ENCODE data around the gene IFNA6.
"Not testable (repeated sequence)": the region's sequence is repeated elsewhere in the genome, so short reads cannot be mapped to it uniquely, and the experiment has no call there.

IFNA6 gene

DNA sequence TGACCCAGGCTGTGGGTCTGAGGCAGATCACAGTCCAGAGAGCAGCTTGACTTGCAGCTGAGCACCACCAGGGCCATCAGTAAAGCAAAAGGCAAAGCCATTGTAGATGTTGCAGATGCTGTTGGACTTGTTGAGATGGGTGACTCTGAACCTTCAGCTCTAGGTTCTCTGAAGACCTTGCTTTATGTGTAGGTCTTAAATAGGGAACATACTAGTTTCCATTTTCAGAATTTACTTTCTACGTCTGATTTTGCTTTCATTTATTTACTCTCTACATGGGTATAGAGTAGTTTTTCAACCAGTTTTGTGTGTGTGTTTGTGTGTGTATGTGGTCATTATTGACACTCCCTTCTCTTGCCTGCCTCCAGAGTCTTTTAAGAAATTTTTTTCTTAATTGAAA lies at the start of gene IFNA6:
TSS of gene IFNA6 (minus strand) at position 101 of the 400 bp plus-strand sequence. CDS start at position 101, 0 bp downstream.
- Mint-ChIP-seq H3K27ac (no peak within 1 kb of the TSS), H3K4me1 (no peaks in the 10 kb centered on the region), H3K27me3 (peaks cover 22% of the 10 kb centered on the region), H3K4me3 (no peak within 1 kb of the TSS), H3K9me3 (peaks cover 6 to 9% of the 10 kb centered on the region in 2 donors)
- DNase-seq (no peak), ATAC-seq (no peak)

DNA sequence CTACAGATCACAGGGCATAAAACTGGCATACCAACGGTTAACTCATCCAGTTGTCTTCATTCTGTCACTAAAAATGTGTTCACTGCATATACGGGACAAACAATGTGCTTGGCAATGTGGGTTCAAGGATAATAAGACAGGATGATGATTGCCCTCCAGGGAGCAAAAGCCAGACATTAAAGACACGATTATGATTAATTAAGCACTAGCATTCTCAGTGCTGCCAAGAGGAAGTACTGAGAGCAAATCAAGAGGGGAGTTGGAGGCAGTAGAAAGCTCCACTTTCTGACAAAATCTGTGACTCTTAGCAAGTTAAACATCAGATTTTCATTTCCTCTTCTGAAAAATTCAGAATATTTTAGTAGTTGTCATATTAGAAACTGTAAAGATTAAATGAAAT lies 49.3 kb upstream of the IFNA6 start:
- Mint-ChIP-seq H3K9me3 (no peaks in the 10 kb centered on the region), H3K27ac (no peak overlapping the region), H3K4me3 (no peak overlapping the region), H3K27me3 (peaks cover 68% of the 10 kb centered on the region), H3K4me1 (peaks cover 27% of the 10 kb centered on the region)
- no peak for ATAC-seq
- no peak for DNase-seq

DNA sequence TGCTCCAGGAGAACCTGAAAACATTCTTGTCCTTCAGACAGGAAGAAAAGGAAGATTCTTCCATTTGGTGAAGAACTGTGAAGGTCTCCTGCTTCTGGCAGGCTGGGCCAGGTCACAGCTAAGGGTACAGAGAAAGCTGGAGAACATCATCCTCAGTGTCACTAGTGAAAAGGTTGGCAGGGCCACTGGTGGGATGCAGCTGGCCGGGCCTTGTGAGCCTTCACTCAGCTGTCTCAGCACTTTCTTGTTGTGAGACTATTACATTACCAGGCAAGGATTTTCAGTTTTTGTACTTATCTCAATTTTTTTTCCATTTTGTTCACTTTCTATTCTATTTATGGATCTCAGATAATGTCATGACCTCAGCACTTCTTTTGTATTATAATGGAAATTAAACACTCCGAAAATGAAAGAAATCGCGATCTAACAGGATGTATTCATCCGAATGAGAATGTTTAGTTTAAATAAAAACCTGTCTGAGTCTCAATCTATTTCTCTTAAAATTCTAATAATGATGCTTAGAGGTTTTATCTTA lies 48.3 kb upstream of the IFNA6 start:
- DNase-seq: no peak
- Mint-ChIP-seq H3K27ac (no peak overlapping the region), H3K9me3 (no peaks in the 10 kb centered on the region), H3K4me1 (peaks cover 27% of the 10 kb centered on the region), H3K4me3 (no peak overlapping the region), H3K27me3 (peaks cover 64% of the 10 kb centered on the region)
- no peak for ATAC-seq

DNA sequence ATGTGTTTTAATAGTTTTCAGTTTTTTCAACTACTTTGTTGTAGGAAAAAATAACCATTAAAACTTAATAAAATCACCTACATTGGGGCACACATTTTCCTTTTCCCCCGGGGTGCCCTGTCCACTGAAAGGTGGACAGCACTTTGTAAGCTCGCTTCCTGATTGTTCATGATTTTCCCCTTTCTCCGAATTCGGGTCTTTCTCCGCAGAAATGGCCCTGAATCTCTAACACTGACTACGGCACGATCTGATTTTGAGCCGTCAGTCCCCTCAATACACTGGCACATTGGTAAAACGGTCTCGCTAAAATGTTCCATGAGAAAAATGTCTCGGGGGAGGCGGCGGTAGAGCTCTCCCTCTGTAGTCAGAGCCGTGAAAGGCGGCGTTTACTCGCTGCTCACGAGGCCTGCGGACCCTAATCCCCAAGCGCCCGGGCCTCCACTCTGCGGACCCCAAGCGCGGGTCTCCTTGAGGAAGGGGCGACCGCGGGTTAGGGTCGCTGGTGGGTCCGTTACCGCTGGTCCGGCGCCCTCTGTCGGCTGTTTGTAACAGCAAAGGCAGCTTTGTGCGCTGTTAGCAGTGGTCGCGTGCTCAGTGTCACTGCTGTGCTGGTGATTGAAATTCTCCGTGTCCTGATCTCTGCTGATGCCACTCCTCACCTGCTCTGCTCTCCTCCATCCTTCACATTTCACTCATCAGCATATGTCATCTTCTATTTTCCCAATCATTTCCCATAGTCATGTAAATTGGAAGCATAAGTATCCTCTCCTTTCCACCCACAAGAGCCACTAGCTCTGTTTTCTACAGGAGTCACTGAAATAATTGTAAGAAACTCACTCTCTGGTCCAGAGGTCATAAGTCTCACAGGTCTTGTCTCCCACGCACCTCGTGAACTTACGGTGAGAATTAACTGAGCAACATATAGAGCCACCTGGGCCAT lies 45.4 kb upstream of the IFNA6 start:
- peak; percentile 86 for ATAC-seq
- Mint-ChIP-seq H3K27me3 (peaks cover 57% of the 10 kb centered on the region), H3K4me1 (peaks cover 16% of the 10 kb centered on the region), H3K27ac (no peak overlapping the region), H3K9me3 (no peaks in the 10 kb centered on the region), H3K4me3 (peak overlapping the region; percentile 35 to 93)
- DNase-seq: peak; percentile 58 to 63

DNA sequence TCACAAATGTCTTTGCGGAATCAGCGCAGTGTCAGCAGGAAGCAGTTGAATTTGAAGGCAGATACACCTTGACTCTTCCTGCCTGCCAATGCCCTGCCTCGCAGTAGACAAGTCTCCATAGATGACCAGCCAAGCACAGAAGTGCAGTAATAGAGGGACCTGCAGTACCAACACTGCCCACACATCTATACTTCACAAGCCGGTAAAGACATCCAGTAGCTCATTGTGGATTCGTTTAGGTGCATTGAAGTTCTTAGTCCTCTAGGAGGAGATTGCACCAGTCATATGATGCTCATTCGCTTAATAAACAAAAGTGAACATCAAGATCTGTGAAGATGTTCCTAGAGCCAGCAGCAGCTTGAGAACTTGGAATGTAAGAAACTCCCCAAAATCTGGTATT lies 41.6 kb upstream of the IFNA6 start:
- Mint-ChIP-seq H3K4me1 (peaks cover 11% of the 10 kb centered on the region), H3K27ac (no peak overlapping the region), H3K27me3 (peaks cover 63% of the 10 kb centered on the region), H3K4me3 (no peak overlapping the region), H3K9me3 (no peaks in the 10 kb centered on the region)
- DNase-seq: no peak
- peak; percentile 84 for ATAC-seq

DNA sequence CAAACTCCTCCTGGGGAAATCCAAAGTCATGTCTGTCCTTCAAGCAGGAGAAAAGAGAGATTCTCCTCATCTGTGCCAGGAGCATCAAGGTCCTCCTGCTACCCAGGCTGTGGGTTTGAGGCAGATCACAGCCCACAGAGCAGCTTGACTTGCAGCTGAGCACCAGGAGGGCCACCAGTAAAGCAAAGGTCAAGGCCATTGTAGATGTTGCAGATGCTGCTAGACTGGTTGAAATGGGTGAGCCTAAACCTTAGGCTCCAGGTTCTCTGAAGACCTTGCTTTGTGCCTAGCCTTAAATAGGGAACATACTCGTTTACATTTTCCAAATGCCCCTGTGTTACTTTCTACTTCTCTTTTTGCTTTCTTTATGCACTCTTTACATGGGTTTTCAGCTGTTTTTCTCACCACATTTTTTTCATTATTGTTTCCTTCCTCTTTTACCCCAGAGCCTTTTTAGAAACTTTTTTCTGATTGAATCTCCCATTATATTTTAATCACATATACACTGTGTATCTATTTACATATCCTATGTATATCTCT lies 34.5 kb upstream of the IFNA6 start, which contains the start of gene IFNA2:
TSS of gene IFNA2 (minus strand) at position 268 of the 540 bp plus-strand sequence. CDS start at position 199, 69 bp downstream.
- no peak within 1 kb of the TSS for H3K27ac Mint-ChIP-seq

DNA sequence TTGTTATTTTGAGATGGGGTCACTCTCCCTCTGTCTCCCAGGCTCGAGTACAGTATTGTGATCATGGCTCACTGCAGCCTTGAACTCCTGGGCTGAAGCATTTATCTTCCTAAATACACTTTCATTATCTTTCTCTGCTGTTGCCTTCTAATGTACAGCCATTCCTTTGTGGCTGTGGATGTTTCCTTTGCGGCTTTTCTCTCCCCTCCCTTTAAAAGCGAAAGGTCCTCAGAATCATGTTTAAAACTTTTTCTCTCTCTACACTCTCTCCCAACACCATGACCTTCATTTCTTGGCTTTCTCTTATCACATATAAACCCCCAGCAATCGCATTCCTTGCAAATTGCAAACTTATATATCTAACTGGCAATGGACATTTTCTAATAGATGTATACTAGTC lies 32.9 kb upstream of the IFNA6 start:
- no peak for ATAC-seq

More for the DNA sequence above, 34.5 kb upstream of the IFNA6 start, which contains the start of gene IFNA2:
- Mint-ChIP-seq H3K4me3 (no peak within 1 kb of the TSS), H3K4me1 (peaks cover 16% of the 10 kb centered on the region), H3K9me3 (no peaks in the 10 kb centered on the region), H3K27me3 (peaks cover 40% of the 10 kb centered on the region)
- no peak for DNase-seq
- no peak for ATAC-seq

DNA sequence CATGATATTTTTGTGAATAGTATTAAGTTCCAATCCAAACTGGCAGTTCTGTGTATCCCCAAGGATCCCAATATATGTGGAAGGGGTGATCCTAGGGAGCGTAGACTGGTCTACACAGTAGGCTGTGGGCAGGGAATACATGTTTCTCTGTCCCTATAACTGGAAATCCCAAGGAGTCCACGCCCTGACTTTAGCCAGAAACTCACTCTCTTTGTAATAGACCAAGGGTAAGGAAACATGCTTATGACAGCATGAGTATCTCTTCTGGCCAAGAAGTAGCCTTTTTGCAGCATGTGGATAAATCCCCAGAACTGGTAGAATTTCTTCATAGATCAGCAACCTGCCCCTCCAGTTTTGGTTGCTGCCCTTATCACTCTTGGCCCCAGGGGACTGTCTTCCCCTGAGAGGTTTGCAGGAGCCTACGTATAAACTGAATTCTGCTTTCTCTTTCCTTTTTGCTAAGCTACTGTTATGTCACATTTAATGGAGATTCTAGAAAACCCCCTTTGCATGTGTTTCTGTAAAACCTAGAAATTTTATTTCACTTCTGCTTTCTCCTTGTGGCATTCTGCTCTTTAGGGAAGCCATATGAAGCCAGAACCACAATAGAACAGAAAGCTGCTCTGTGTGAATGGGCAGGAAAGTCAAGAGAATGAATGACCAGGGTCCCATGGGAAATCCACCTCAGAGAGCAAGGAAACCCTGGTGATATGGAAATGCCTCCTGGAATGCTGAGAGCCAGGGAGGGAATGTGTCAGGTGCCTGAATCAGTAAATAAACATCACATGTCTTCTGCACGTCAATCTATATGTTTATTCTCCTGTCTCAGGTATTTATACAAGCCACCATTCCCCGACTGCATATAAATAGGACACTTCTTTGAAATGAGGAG lies 31.0 kb upstream of the IFNA6 start:
- DNase-seq (no peak), ATAC-seq (peak; percentile 97)
- H3K27me3 Mint-ChIP-seq: peaks cover 42% of the 10 kb centered on the region
- no peak overlapping the region for H3K27ac Mint-ChIP-seq
- no peaks in the 10 kb centered on the region for H3K9me3 Mint-ChIP-seq
- H3K4me3 Mint-ChIP-seq: peak overlapping the region; percentile 40 to 60
- peaks cover 27% of the 10 kb centered on the region for H3K4me1 Mint-ChIP-seq

More for the DNA sequence above, 32.9 kb upstream of the IFNA6 start:
- H3K9me3 Mint-ChIP-seq: no peaks in the 10 kb centered on the region
- H3K27me3 Mint-ChIP-seq: peaks cover 42% of the 10 kb centered on the region
- DNase-seq: no peak
- peak overlapping the region; percentile 1 to 2 for H3K4me3 Mint-ChIP-seq
- H3K4me1 Mint-ChIP-seq: peaks cover 26% of the 10 kb centered on the region
- peak overlapping the region in 1 of 2 donors; percentile 18 for H3K27ac Mint-ChIP-seq

DNA sequence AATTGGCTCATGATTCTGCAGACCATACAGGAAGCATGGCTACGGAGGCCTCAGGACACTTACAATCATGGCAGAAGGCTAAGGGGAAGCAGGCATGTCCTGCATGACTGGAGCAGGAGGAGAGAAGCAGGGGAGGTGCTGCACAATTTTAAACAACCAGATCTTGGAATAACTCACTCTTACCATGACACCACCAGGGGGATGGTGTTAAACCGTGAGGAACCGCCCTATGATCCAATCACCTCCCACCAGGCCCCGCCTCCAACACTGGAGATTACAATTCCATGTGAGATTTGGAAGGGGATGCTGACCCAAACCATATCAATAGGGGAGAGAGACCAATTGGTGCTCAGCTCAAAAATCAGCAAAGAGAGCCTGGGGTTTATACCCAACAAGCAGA lies 20.8 kb upstream of the IFNA6 start:
- H3K4me1 Mint-ChIP-seq, ATAC-seq, DNase-seq, H3K4me3 Mint-ChIP-seq, H3K27ac Mint-ChIP-seq, H3K9me3 Mint-ChIP-seq: not testable (repeated sequence)
- H3K27me3 Mint-ChIP-seq: peaks cover 13% of the 10 kb centered on the region

DNA sequence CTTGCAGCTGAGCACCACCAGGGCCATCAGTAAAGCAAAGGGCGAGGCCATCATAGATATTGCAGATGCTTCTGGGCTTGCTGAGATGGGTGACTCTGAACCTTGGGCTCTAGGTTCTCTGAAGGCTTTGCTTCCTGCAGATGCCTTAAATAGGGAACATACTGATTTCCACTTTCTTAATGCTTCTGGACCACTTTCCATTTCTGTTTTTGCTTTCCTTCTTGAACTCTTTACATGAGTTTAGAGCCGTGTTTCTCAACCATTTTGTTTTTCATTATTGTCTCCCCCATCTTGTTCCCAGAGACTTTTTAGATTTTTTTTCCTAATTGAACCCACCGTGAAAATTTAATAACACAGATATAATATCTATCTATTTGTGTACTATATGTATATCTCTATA lies 17.3 kb upstream of the IFNA6 start, which contains the start of gene IFNA13:
TSS of gene IFNA13 (minus strand) at position 101 of the 400 bp plus-strand sequence. CDS start at position 54, 47 bp downstream.
- H3K27ac Mint-ChIP-seq: no peak within 1 kb of the TSS

DNA sequence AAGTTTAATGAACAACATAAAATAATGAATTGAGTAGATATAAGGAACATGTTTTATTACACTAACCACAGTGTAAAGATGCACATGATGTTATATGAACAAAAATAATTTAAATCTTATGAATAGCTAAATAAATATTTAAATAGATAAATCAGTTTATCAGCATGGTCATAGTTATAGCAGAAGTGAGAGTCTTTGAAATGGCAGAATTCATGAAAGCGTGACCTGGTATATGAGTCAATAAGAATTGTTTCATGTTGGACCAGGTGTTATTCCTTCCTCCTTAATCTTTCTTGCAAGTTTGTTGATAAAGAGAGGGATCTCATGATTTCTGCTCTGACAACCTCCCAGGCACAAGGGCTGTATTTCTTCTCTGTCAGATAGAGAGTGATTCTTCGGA lies 16.5 kb upstream of the IFNA6 start:
- not testable (repeated sequence) for H3K9me3 Mint-ChIP-seq, H3K4me1 Mint-ChIP-seq, DNase-seq, H3K4me3 Mint-ChIP-seq, ATAC-seq, H3K27ac Mint-ChIP-seq
- H3K27me3 Mint-ChIP-seq: peaks cover 35% of the 10 kb centered on the region

More for the DNA sequence above, 17.3 kb upstream of the IFNA6 start, which contains the start of gene IFNA13:
- H3K9me3 Mint-ChIP-seq: no peaks in the 10 kb centered on the region
- DNase-seq (no peak), ATAC-seq (no peak)
- no peaks in the 10 kb centered on the region for H3K4me1 Mint-ChIP-seq
- peaks cover 34% of the 10 kb centered on the region for H3K27me3 Mint-ChIP-seq
- H3K4me3 Mint-ChIP-seq: no peak within 1 kb of the TSS

DNA sequence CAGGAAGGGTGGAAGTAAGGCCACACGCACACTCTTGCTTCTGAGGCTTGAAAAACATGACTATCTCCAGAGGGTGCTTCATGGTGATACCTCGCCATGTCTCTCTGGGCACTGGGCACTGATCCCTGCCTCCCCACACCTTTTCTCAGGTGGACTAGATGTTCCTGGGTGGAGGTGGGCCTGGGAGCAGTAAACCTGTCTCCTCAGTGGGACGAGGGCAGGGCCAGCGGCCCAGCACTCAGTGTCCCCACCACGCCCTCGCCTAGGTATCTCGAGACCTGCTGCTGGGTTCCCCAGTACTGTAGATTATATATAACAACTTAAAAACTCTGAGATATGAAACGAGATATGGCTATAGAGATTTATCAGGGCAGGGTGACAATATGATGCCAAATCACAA lies 11.6 kb upstream of the IFNA6 start:
- no peak overlapping the region for H3K27ac Mint-ChIP-seq
- no peak overlapping the region for H3K4me3 Mint-ChIP-seq
- H3K27me3 Mint-ChIP-seq: peaks cover 25% of the 10 kb centered on the region
- no peak for ATAC-seq
- H3K4me1 Mint-ChIP-seq: peaks cover 15% of the 10 kb centered on the region
- DNase-seq: no peak
- H3K9me3 Mint-ChIP-seq: no peaks in the 10 kb centered on the region

DNA sequence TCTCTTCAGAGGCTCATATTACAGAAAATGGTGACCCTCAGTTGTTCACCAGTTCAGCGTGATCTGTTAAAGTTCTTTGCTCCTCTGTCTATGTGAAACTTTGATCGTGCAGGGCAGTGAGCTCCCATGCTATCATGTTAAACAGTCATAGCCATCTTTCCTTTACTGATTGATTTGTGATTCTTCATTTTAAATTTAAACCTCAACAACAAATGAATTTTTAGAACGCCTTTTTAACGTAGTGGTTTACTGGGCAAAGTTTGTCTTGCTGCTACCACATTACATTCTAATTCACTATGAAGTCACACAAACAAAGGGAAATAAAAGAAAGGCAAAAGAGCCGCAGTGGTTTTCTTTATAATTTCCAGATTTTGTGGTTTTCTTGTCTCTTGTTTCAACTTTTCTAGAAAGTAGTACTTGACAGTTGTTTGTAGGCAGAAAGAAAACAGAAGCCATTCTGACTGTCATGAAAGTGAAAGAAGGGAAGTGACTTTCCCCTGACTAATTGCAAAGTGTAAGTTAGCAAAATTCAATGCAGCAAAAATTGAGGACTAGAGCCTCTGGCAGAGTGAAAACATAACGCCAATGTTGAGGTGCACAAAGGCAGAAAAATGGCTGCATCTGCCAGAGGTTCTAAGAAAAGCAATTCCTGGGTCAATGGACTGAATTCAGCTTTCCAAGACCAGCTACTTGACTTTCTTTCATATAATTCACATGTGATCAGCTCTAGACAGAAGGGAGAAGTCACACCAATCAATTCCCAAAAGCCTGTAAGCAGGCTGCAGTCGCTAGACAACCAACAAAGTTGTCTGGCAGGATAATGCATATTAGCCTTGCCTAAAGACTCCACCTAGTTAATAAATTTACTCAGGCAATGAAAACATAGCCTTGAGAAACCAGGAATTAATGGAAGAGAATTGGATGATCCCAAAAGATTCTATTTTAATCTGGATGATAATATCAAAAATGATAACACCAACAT lies 7.1 kb upstream of the IFNA6 start:
- ATAC-seq (peak; percentile 93), DNase-seq (peak; percentile 7 to 18)
- peak overlapping the region; percentile 66 to 84 for H3K4me3 Mint-ChIP-seq
- H3K27me3 Mint-ChIP-seq: peaks cover 17% of the 10 kb centered on the region
- peaks cover 6 to 9% of the 10 kb centered on the region in 2 donors for H3K9me3 Mint-ChIP-seq
- peak overlapping the region; percentile 58 to 59 for H3K27ac Mint-ChIP-seq
- peaks cover 19% of the 10 kb centered on the region for H3K4me1 Mint-ChIP-seq

DNA sequence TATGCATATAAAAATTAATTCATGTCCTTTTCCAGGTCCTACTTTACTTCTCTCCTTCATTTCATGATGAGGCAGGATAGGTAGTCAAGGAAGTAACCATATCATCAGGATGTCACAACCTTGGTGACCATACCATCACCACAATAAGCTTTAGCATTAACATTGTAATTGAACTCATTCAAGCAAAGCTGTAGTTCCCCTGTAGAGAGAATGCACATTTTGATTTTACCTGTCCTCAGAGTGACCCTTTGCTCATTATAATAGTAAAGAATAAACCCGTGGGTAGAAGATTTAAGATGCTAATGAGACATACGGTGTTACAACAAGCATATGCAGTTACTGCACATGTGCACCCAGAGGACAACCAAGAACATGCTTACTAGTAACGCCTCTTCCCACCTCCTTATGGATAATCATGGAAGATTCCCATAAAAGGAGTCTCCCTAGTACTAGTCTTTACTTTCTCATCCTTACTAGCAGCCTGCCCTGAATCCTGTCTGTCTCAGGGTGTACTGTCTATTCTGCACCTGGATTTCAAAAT lies 2.2 kb downstream of the IFNA6 start:
- Mint-ChIP-seq H3K4me3 (no peak overlapping the region), H3K4me1 (no peaks in the 10 kb centered on the region), H3K9me3 (peaks cover 1 to 3% of the 10 kb centered on the region in 2 donors), H3K27ac (no peak overlapping the region), H3K27me3 (peaks cover 20% of the 10 kb centered on the region)
- DNase-seq (no peak), ATAC-seq (no peak)

Data from stimulated activated naive CD8-positive, alpha-beta T cell treated with anti-CD3 and anti-CD28 coated beads, Interleukin-15, amount 100 ng/mL, for 72 hours (primary cell).